GM06990 (cell line): ENCODE measurements around the gene MAP4K2.

Source experiments
- DNase-seq: peaks from one replicate; pipeline ENCODE4 v3.0.0-alpha.2; 2011; ENCODE audit not compliant: insufficient read length; ENCODE audit errors: extremely low read depth
- H3K27me3 ChIP-seq: replicated peaks from 2 replicates; pipeline ENCODE4 v1.6.0; 2011; ENCODE audit warnings: low read length; ENCODE audit not compliant: control insufficient read depth, insufficient read depth
- H3K36me3 ChIP-seq: 2 replicates; pipeline ENCODE4 v1.5.1; 2011; ENCODE audit warnings: low read length; ENCODE audit not compliant: control insufficient read depth, insufficient read depth
- H3K4me3 ChIP-seq: replicated peaks from 2 replicates; pipeline ENCODE4 v1.5.1; 2011; ENCODE audit warnings: low read depth, mild to moderate bottlenecking, control low read depth, low read length
- TF ChIP-seq, protein P1 (sequence below): IDR thresholded peaks from 2 replicates; pipeline ENCODE4 v1.5.1; 2011; ENCODE audit warnings: low read length, control low read depth, mild to moderate bottlenecking, inconsistent platforms; ENCODE audit not compliant: insufficient read depth, poor library complexity, severe bottlenecking

MAP4K2 gene

DNA sequence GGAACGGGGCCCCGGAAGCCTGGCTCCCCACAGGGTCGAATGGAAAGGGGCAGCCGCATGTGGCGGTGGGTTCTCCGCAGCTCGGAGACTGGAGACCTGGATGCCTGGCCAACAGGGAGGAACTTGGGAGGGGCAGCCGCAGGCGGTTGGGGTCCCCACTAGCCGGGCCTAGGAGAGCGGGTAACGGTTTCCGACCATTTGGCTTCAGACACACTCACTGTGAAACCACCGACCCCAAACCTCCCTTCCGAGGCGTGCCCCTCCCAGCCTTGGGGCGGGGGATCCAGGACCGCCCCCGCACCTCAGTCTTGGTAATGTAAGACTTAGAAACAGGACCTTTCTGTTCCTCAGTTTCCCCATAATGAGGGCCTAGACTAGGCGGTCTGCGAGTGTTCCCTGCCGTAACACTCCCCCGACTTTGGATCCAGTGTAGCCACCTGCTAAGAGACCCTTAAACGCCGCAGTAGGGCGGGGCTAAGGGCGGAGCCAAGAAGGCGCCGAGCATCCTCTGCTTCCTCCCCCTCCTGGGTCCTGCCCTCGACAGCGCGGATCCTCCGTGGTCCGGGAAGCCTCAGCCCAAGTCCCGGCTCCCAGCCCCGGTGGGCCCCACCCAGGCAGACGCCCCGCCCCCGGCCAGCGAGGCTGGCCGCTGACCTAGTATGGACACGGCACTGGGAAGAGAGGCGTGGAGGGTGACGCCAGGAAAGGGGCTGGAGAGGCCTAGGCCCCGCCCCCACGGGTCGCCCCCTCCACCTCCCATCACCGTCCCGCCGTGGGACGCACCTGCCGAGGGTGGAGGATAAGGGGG is 57.3 kb downstream of the MAP4K2 start:
- H3K4me3 ChIP-seq = peak overlapping the region; percentile 48
- TF ChIP-seq, protein P1, sequence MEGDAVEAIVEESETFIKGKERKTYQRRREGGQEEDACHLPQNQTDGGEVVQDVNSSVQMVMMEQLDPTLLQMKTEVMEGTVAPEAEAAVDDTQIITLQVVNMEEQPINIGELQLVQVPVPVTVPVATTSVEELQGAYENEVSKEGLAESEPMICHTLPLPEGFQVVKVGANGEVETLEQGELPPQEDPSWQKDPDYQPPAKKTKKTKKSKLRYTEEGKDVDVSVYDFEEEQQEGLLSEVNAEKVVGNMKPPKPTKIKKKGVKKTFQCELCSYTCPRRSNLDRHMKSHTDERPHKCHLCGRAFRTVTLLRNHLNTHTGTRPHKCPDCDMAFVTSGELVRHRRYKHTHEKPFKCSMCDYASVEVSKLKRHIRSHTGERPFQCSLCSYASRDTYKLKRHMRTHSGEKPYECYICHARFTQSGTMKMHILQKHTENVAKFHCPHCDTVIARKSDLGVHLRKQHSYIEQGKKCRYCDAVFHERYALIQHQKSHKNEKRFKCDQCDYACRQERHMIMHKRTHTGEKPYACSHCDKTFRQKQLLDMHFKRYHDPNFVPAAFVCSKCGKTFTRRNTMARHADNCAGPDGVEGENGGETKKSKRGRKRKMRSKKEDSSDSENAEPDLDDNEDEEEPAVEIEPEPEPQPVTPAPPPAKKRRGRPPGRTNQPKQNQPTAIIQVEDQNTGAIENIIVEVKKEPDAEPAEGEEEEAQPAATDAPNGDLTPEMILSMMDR = no peak

DNA sequence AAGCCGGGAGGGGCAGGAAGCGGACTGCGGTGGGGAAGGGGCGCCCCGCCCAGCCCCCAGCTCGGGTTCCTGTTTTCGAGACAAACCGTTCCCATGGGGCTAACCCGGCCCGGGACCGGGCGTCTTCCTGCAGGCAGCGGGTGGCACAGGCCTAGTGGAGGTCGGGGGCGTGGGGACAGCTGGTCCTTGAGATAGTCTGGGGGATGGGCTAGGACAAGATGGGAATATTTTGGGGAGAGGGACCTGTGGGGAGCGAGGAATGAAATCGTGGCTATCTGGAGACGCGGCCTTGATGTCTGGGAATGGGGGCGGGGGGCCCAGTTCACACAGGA is 57.9 kb downstream of the MAP4K2 start:
- peak; percentile 76 for DNase-seq
- TF ChIP-seq, protein P1 = no peak
- peak overlapping the region; percentile 48 for H3K4me3 ChIP-seq
- no peaks in the 10 kb centered on the region for H3K36me3 ChIP-seq
- peaks cover 4% of the 10 kb centered on the region for H3K27me3 ChIP-seq

More for the DNA sequence above, 57.3 kb downstream of the MAP4K2 start:
- H3K27me3 ChIP-seq = peaks cover 4% of the 10 kb centered on the region
- peak; percentile 77 for DNase-seq
- H3K36me3 ChIP-seq = no peaks in the 10 kb centered on the region

DNA sequence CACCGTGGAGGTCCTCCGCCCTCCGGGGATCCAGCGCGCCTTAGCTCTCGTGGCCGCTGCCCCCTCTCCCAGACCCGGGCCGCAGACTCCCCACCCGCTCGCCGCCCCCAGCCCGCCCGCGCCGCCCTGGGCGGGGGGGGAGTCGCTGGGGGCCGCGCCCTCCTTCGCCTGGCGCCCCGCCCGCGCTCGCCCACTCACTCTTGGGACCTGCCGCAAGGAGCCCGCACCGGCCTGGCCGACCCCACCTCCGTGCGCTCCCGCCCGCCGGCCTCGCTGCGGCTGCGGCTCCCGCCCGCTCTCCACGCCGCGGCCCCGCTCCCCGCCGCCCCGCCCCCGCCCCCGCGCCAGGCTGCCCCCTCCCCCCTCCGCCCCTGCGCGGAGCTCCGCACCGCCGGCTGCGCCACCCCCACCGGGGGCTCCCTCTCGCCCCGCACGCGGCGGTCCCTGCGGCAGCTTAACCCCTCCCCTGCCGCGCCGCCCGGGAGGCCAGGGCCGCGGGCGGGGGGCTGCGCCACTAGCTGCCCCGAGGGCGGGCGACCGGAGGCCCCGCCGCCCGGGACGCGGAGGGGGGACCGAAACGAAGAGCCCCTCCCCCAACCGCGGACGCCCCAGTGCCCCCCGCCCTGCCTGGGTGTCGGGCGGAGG is 58.3 kb downstream of the MAP4K2 start:
- TF ChIP-seq, protein P1 = no peak
- peaks cover 4% of the 10 kb centered on the region for H3K27me3 ChIP-seq
- peak overlapping the region; percentile 48 for H3K4me3 ChIP-seq
- DNase-seq = no peak
- H3K36me3 ChIP-seq = no peaks in the 10 kb centered on the region

DNA sequence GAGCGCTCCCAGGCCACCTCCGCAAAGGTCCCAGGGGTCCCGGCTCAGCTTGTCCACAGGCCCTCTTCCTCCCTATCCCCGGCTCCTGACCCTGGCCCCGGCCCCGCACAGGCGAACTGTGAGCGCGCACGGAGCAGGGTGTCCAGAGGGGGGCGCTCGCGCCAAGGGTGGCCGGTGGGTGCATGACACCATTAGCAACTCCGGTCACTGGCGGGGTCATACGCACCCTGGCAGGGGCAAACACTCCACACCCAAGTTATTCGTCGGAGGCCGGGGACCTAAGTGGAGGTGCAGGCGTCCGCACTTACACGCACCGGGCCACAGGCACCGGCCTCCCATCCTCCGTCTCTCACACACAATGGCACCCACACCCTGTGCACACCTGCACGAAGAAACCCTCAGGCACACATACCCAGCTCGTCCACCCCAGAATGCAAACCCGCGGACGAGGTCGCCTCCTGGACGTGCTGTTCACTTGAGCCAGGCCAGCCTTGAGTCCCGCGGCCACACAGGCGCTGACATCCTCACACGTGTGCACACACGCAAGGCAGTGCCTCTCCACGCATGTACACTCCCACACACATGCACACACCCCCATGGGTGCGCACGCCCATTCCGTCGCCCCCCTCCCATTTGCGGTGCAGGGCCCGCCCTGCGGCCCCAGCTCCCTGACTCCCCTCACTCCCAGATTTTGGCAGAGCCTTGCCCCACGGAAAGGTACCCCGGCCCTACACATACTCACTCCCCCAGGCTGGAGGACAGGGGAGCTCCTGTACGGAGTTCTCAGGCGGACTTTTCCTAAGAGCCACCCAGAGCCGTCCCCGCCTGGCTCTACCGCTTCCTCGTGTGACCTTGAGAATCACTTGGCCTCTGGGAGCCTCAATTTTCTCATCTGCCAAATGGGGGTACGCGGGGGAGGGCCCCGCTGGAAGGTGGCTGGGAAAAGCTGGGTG is 59.1 kb downstream of the MAP4K2 start, which contains the start of gene RASGRP2:
TSS of gene RASGRP2 (minus strand) at position 552 of the 953 bp plus-strand sequence. CDS start 1,276 bp downstream, outside the sequence.
- TF ChIP-seq, protein P1 = peak; percentile 80
- DNase-seq = peak; percentile 64
- Histone ChIP-seq H3K27me3 (peaks cover 4% of the 10 kb centered on the region), H3K36me3 (no peaks in the 10 kb centered on the region), H3K4me3 (peak within 1 kb of the TSS; percentile 48)

DNA sequence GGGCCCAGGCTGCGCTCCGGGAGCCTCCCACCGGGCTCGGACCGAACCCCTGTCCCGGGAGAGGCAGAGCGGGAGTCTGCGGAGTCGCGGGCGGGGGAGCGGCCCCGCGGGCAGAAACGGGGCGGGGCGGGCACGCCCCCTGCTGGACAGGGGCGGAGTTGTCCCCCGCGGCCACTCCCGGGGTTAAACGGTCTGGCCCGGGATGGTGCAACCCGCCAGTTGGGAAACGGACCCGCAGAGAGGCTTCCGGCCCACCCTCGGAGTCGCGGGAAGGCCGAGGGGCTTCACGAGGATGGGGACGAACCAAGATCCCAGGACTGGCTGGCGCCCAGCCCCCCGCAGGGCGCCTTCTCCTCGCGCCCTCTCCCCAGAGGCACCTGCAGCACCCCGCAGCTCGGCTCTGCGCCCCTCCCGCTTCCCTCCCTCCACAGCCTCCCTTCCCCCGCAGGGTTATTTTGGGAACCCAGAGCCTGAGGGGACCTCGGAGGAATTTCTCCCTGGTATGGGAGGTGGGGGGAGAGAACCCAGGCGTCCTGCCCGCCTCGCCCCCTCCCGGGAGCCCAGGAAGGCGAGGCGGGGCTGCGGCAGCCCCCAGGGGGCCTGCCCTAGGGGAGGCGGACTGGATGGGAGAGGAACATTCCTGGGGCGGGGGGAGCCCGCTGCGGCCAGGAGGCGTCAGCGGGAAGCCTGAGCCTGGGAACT is 60.0 kb downstream of the MAP4K2 start:
- TF ChIP-seq, protein P1 = peak; percentile 78
- Histone ChIP-seq H3K4me3 (peak overlapping the region; percentile 55), H3K27me3 (peaks cover 4% of the 10 kb centered on the region), H3K36me3 (no peaks in the 10 kb centered on the region)
- DNase-seq = peak; percentile 71
